Measurements from ENCODE around the gene NHERF2. TPM values are rescaled to one million over a fixed set of nuclear protein-coding genes. Genes with fewer than 3 reads are reported as not detected.

Gene NHERF2
- total RNA-seq, 4 donors from 2014 or later, result 21.5 to 104 (median 30.2) TPM

- Histone ChIP-seq H3K36me3 (peaks cover 0 to 7% (median 0%) of the 10 kb centered on the region in 3 donors), H3K27ac (peak overlapping the region; percentile 73 to 85 (median 78)), H3K4me1 (peaks cover 3 to 37% (median 15%) of the 10 kb centered on the region in 4 donors), H3K4me3 (peak overlapping the region; percentile 12 to 71 (median 42)), H3K9me3 (peaks cover 0 to 4% (median 0%) of the 10 kb centered on the region in 4 donors), H3K27me3 (peaks cover 0 to 22% of the 10 kb centered on the region in 2 donors)
- DNase-seq, result peak; percentile 98 to 99 (median 98)
- TF ChIP-seq POLR2A (IDR thresholded peaks at IDR 0.05), result peak; percentile 49 to 50
- TF ChIP-seq, protein P1, sequence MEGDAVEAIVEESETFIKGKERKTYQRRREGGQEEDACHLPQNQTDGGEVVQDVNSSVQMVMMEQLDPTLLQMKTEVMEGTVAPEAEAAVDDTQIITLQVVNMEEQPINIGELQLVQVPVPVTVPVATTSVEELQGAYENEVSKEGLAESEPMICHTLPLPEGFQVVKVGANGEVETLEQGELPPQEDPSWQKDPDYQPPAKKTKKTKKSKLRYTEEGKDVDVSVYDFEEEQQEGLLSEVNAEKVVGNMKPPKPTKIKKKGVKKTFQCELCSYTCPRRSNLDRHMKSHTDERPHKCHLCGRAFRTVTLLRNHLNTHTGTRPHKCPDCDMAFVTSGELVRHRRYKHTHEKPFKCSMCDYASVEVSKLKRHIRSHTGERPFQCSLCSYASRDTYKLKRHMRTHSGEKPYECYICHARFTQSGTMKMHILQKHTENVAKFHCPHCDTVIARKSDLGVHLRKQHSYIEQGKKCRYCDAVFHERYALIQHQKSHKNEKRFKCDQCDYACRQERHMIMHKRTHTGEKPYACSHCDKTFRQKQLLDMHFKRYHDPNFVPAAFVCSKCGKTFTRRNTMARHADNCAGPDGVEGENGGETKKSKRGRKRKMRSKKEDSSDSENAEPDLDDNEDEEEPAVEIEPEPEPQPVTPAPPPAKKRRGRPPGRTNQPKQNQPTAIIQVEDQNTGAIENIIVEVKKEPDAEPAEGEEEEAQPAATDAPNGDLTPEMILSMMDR (IDR thresholded peaks at IDR 0.05), result peak in 1 of 6 experiments; percentile 6
These were observed 34.6 kb upstream of the NHERF2 start for GRCh38 chr16:1991948-1992703.

DNA sequence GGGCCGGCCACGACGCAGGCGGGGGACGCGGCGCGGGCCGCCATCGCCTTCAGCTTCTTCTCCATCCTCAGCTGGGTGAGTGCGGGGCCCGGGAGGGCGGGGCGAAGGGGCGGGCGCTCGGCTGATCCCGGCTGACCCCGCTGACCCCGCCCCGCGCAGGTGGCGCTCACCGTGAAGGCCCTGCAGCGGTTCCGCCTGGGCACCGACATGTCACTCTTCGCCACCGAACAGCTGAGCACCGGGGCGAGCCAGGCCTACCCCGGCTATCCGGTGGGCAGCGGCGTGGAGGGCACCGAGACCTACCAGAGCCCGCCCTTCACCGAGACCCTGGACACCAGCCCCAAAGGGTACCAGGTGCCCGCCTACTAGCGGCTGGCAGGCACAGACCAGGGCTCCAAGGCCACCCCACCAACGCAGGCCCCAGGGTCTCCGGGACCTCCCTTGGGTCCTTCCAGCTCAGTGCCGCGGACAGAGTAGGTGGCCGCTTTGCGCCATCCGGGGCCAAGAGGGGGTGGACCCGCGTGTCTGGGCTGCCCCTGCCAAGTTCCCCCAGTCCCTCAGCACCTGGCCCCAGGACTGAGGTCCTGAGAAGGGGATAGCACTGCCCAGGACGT lies 33.9 kb upstream of the NHERF2 start:
- peaks cover 0 to 7% (median 0%) of the 10 kb centered on the region in 3 donors for H3K36me3 ChIP-seq
- TF ChIP-seq, protein P1 (IDR thresholded peaks at IDR 0.05), result no peak
- TF ChIP-seq POLR2A (IDR thresholded peaks at IDR 0.05), result no peak
- H3K4me1 ChIP-seq, result peaks cover 3 to 37% (median 15%) of the 10 kb centered on the region in 4 donors
- H3K27ac ChIP-seq, result peak overlapping the region; percentile 5 to 85 (median 76)
- H3K9me3 ChIP-seq, result peaks cover 0 to 4% (median 0%) of the 10 kb centered on the region in 4 donors
- peaks cover 0 to 22% of the 10 kb centered on the region in 2 donors for H3K27me3 ChIP-seq
- DNase-seq, result no peak
- H3K4me3 ChIP-seq, result peak overlapping the region in 3 of 4 donors; percentile 38 to 71 (median 47)

GRCh38 chr16:1993731-1994131 lies 33.0 kb upstream of the NHERF2 start:
- H3K9me3 ChIP-seq, result peaks cover 0 to 4% (median 0%) of the 10 kb centered on the region in 4 donors
- peak overlapping the region in 2 of 4 donors; percentile 9 to 55 for H3K27ac ChIP-seq
- DNase-seq, result no peak

DNA sequence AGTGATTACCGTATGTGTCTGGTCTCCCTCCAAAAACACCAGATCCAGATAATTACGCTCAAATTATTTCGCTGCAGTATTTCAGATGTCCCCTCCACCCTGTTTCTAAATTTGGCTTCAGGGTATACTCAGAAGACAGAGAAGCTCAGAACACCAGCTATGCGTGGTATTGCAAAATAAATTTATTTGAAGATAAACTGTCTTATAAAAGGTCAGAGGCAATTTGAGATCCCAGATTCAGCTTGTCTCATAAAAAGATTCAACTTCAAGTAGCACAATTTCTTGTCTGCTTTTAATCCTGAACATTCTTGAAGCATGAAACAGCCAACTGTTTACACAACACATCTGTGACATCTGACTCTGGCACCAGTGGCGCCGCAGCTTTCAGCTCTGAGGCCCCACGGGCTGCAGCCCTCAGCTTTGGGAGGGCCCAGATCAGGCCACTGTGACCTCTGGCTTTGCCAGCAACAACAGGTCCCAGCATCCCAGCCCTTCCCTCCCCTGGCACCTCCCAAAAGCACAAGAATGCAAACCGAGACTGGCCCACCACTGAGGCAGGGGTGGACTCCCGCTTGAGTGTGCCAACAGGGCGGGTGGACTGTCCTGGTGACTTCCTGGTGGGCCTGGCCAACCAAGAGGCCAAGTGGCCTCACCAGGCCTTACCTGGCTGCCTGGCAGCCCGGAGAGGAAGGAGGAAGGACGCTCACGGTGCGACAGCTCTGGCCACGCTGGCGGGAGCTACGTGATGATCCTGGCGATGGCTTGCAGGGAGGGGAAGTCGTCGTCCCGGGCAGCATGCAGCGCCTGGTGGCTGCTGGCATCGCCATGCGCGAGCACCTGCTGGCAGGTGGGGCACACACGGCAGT lies 29.0 kb upstream of the NHERF2 start:
- DNase-seq, result no peak
- H3K27me3 ChIP-seq, result no peaks in the 10 kb centered on the region
- H3K4me1 ChIP-seq, result peaks cover 0 to 5% (median 0%) of the 10 kb centered on the region in 4 donors
- TF ChIP-seq POLR2A (IDR thresholded peaks at IDR 0.05), result no peak
- TF ChIP-seq, protein P1 (IDR thresholded peaks at IDR 0.05), result no peak
- H3K4me3 ChIP-seq, result no peak overlapping the region
- H3K36me3 ChIP-seq, result peaks cover 0 to 56% (median 3%) of the 10 kb centered on the region in 3 donors
- no peaks in the 10 kb centered on the region for H3K9me3 ChIP-seq
- H3K27ac ChIP-seq, result peak overlapping the region in 3 of 4 donors; percentile 22 to 40 (median 35)

More at GRCh38 chr16:1993731-1994131, 33.0 kb upstream of the NHERF2 start:
- Histone ChIP-seq H3K27me3 (peaks cover 0 to 22% of the 10 kb centered on the region in 2 donors), H3K4me1 (peaks cover 3 to 42% (median 15%) of the 10 kb centered on the region in 4 donors), H3K4me3 (no peak overlapping the region), H3K36me3 (peaks cover 0 to 16% (median 0%) of the 10 kb centered on the region in 3 donors)
- TF ChIP-seq, protein P1 (IDR thresholded peaks at IDR 0.05), result no peak
- TF ChIP-seq POLR2A (IDR thresholded peaks at IDR 0.05), result no peak

DNA sequence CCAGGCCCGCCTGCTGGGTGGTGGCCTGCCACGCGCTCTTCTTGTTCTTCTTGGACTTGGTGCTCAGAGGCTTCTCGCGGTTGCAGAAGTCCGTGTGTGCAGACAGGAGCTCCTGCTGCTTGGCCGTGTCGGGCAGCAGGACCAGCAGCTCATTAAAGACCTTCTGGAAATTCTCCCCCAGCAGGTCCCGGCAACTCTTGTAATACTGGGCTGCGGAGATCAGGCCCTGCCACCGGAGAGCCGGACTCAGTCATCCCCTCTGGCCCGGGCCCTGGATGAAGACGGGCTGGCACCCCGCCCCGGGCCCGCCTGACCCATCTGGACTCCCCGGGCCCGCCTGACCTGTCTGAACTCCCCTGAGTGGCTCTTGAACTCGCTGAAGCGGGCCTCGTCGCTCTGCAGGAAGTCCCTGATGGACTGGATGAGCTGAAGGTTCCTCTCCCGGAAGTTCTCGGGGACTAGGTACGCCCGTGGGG lies 28.3 kb upstream of the NHERF2 start:
- TF ChIP-seq, protein P1 (IDR thresholded peaks at IDR 0.05), result no peak
- no peak for TF ChIP-seq POLR2A (IDR thresholded peaks at IDR 0.05)
- DNase-seq, result no peak
- H3K4me3 ChIP-seq, result no peak overlapping the region
- H3K27me3 ChIP-seq, result no peaks in the 10 kb centered on the region
- H3K4me1 ChIP-seq, result peaks cover 0 to 6% (median 0%) of the 10 kb centered on the region in 4 donors
- H3K36me3 ChIP-seq, result peaks cover 0 to 63% (median 3%) of the 10 kb centered on the region in 3 donors
- H3K27ac ChIP-seq, result peak overlapping the region in 1 of 4 donors; percentile 40
- no peaks in the 10 kb centered on the region for H3K9me3 ChIP-seq
